PFSK-1 (cell line): ENCODE results near the gene MPND.

Experiments used
- FOXP2 ChIP-seq: optimal IDR thresholded peaks from 2 replicates; pipeline ENCODE3; 2011; ENCODE audit warnings: borderline replicate concordance, control low read depth, inconsistent platforms; ENCODE audit not compliant: insufficient read depth; ENCODE audit errors: extremely low read length, extremely low read depth
- POLR2AphosphoS5 ChIP-seq: IDR thresholded peaks from 2 replicates; pipeline ENCODE4 v1.6.1; 2012; ENCODE audit warnings: low read depth, mild to moderate bottlenecking, control low read depth, low read length, moderate library complexity
- SIN3A ChIP-seq: IDR thresholded peaks from 2 replicates; pipeline ENCODE4 v1.6.1; 2012; ENCODE audit warnings: mild to moderate bottlenecking, low read length, moderate library complexity, borderline replicate concordance; ENCODE audit not compliant: insufficient read depth
- TAF1 ChIP-seq: IDR thresholded peaks from 2 replicates; pipeline ENCODE4 v1.6.1; 2012; ENCODE audit warnings: low read length, control low read depth, borderline replicate concordance; ENCODE audit not compliant: insufficient read depth
- TF ChIP-seq, protein P1 (sequence below), 2 experiments: IDR thresholded peaks; 2 replicates each; pipeline versions ENCODE4 v1.6.1 to v1.8.0; 2011 to 2012; ENCODE audit warnings: low read depth in 2 of 2, low read length in 2 of 2, control low read depth in 1 of 2, inconsistent platforms in 1 of 2, mild to moderate bottlenecking in 1 of 2, moderate library complexity in 1 of 2; ENCODE audit not compliant: insufficient read depth in 1 of 2

The MPND gene

DNA sequence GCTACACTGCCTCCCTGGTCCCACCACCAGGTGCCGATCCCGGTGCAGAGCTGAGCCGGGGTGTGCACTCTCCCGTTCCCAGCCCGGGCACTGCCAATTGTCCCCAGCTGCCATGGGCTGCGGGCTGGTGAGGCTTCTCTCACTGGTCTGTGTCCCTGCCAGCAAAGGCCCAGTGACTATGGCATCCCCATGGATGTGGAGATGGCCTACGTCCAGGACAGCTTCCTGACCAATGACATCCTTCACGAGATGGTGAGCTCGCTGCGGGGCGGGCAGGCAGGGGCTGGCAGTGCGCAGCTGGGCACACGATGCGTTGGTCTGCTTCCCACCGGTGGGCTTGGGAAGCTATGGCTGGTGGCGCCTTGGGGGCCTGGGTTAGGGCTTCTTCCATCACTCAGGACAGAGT lies 14.6 kb downstream of the MPND start:
- TF ChIP-seq TAF1 (no peak), POLR2AphosphoS5 (no peak), FOXP2 (no peak), SIN3A (no peak)
- TF ChIP-seq, protein P1, sequence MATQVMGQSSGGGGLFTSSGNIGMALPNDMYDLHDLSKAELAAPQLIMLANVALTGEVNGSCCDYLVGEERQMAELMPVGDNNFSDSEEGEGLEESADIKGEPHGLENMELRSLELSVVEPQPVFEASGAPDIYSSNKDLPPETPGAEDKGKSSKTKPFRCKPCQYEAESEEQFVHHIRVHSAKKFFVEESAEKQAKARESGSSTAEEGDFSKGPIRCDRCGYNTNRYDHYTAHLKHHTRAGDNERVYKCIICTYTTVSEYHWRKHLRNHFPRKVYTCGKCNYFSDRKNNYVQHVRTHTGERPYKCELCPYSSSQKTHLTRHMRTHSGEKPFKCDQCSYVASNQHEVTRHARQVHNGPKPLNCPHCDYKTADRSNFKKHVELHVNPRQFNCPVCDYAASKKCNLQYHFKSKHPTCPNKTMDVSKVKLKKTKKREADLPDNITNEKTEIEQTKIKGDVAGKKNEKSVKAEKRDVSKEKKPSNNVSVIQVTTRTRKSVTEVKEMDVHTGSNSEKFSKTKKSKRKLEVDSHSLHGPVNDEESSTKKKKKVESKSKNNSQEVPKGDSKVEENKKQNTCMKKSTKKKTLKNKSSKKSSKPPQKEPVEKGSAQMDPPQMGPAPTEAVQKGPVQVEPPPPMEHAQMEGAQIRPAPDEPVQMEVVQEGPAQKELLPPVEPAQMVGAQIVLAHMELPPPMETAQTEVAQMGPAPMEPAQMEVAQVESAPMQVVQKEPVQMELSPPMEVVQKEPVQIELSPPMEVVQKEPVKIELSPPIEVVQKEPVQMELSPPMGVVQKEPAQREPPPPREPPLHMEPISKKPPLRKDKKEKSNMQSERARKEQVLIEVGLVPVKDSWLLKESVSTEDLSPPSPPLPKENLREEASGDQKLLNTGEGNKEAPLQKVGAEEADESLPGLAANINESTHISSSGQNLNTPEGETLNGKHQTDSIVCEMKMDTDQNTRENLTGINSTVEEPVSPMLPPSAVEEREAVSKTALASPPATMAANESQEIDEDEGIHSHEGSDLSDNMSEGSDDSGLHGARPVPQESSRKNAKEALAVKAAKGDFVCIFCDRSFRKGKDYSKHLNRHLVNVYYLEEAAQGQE (IDR thresholded peaks at IDR 0.05; ENCODE audit: insufficient read depth in 1 of 2, low read depth in 2 of 2, low read length in 2 of 2) = no peak

DNA sequence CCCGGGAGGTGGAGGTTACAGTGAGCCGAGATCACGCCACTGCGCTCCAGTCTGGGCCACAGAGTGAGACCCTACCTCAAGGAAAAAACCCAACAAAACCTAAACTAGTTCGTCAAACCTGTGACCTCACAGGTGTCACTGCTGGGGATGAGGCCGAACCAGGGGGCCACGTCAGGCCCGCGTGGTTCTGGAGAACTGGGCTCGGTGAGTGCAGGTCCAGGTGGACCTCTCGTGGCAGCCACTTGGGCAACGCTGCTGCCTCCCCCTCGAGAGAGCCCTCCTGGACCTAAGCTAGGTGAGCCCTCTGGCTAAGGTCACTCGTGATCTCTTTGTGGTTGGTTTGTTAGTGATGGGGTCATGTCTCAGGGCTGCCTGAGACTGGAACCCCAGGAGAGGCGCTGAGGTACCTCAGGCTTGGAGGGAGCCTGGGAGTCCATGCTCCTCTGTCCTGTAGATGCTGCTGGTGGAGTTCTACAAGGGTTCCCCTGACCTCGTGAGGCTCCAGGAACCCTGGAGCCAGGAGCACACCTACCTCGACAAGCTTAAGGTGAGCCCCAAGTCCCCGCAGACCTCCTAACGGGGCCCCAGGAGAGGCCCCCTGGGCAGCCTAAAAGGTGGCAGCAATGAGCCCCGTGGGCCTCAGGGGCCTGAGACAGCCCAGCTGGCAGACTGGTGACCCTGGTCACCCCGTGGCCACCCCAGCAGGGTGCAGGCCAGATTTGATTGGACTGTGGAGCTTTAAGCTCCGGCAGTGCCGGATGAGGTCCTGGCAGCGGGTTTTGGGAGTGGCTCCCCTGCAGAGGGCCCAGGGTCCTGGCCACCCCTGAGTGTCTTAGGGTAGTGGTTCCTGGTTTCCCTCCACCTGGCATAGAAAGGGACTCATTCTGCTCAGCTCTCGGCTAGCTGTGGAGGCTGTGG lies 15.6 kb downstream of the MPND start:
- TF ChIP-seq FOXP2 (no peak), TAF1 (no peak), SIN3A (no peak), POLR2AphosphoS5 (no peak; the same call in none of the 2 replicates)
- TF ChIP-seq, protein P1 (IDR thresholded peaks at IDR 0.05; ENCODE audit: insufficient read depth in 1 of 2, low read depth in 2 of 2, low read length in 2 of 2) = no peak

DNA sequence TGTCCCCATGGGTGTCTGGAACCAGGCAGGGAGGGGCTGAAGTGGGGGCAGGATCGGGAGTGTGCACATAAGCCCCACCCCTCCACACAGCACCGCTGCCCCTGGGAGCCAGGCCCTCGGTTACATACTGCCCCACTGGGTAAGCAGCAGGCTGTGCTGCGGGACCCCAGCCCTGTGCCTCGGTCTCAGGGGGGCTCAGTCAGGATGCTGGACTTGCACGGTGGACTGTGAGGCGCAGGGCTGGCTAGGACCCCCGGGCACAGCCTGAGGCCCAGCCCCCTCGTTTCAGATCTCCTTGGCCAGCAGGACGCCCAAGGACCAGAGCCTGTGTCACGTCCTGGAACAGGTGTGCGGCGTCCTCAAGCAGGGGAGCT lies 16.3 kb downstream of the MPND start:
- TF ChIP-seq, protein P1 (IDR thresholded peaks at IDR 0.05; ENCODE audit: insufficient read depth in 1 of 2, low read depth in 2 of 2, low read length in 2 of 2) = no peak
- no peak for TF ChIP-seq TAF1
- no peak for TF ChIP-seq POLR2AphosphoS5
- TF ChIP-seq SIN3A = no peak
- no peak for TF ChIP-seq FOXP2

DNA sequence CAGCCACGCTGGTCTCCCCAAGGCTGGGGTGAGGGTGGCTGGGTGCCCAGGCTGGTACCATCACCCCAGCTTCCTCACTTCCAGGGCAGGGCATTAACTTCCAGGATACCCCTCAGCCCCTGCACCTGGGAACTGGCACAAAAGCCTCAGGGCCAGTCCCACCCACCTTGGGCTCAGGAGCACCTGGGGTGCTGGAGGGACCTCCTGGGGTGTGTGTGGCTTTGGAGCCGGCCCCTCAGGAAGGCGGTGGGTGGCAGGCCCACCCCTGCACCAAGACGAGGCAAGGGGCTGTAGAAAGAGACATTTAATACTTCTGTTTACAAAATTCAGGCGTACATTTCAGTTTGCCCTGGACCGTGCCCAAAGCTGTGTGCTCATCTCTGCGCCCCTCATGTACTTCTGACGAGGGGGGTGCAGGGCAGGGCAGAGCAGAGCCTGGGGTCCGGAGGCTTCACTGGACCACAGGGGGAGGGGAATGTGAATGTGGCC lies 16.8 kb downstream of the MPND start:
- TF ChIP-seq, protein P1 (IDR thresholded peaks at IDR 0.05; ENCODE audit: insufficient read depth in 1 of 2, low read depth in 2 of 2, low read length in 2 of 2) = no peak
- TF ChIP-seq POLR2AphosphoS5 = no peak
- TF ChIP-seq TAF1 = no peak
- TF ChIP-seq SIN3A = no peak
- no peak for TF ChIP-seq FOXP2
